Transverse colon (tissue), 3 donors: ENCODE results near the gene HK2.

ENCODE experiments used
- CTCF ChIP-seq, 5 experiments: fragments of 200-600 bp in 3 of 5; fragments of 450-650 bp in 2 of 5; sonication (generic) in 3 of 5; IDR thresholded peaks; 1 replicate in 2 of 5; 2 replicates in 3 of 5; pipeline ENCODE4 v1.5.1; 2016 to 2017; ENCODE audit warnings: antibody characterized with exemption in 5 of 5, inconsistent platforms in 3 of 5, mild to moderate bottlenecking in 2 of 5, moderate library complexity in 1 of 5
- POLR2A ChIP-seq: fragments of 450-650 bp; IDR thresholded peaks from one replicate; pipeline ENCODE4 v1.6.1; 2016; ENCODE audit warnings: antibody characterized with exemption, mild to moderate bottlenecking, moderate library complexity

GRCh38 chr2:74849228-74849892 lies 15.4 kb downstream of the HK2 start:
- TF ChIP-seq CTCF (IDR thresholded peaks at IDR 0.05) (no peak), POLR2A (no peak)
